Brain microvascular endothelial cell (primary cell): ENCODE measurements around the gene DBN1.

Source experiments
- DNase-seq: peaks from one replicate; pipeline ENCODE4 v3.0.0-alpha.2; 2020
- H3K27ac ChIP-seq: fragments of 250-450 bp; sonication (Bioruptor Pico); 2 replicates; pipeline ENCODE4 v1.5.1; 2020; ENCODE audit warnings: mild to moderate bottlenecking, moderate library complexity
- H3K27me3 ChIP-seq: fragments of 250-450 bp; sonication (Bioruptor Pico); replicated peaks from 2 replicates; pipeline ENCODE4 v1.5.1; 2020; ENCODE audit warnings: mild to moderate bottlenecking
- H3K36me3 ChIP-seq: fragments of 250-450 bp; sonication (Bioruptor Pico); replicated peaks from 2 replicates; pipeline ENCODE4 v1.5.1; 2020; ENCODE audit warnings: mild to moderate bottlenecking
- H3K4me3 ChIP-seq: 2 replicates; pipeline ENCODE4 v1.5.1; 2011; ENCODE audit warnings: low read depth, mild to moderate bottlenecking, control low read depth, low read length, moderate library complexity
- in situ Hi-C: cut with HindIII; loops from 2 replicates; pipeline ENCODE4 v1.10.0; 2017; ENCODE audit warnings: low sequenced_read_pairs, low pct_ligation_motif_present
- TF ChIP-seq, protein P1 (sequence below): IDR thresholded peaks from 2 replicates; pipeline ENCODE4 v1.5.1; 2011; ENCODE audit warnings: low read depth, mild to moderate bottlenecking, moderate library complexity, low read length, control low read depth, inconsistent platforms; ENCODE audit errors: missing control alignments

DBN1 gene

DNA sequence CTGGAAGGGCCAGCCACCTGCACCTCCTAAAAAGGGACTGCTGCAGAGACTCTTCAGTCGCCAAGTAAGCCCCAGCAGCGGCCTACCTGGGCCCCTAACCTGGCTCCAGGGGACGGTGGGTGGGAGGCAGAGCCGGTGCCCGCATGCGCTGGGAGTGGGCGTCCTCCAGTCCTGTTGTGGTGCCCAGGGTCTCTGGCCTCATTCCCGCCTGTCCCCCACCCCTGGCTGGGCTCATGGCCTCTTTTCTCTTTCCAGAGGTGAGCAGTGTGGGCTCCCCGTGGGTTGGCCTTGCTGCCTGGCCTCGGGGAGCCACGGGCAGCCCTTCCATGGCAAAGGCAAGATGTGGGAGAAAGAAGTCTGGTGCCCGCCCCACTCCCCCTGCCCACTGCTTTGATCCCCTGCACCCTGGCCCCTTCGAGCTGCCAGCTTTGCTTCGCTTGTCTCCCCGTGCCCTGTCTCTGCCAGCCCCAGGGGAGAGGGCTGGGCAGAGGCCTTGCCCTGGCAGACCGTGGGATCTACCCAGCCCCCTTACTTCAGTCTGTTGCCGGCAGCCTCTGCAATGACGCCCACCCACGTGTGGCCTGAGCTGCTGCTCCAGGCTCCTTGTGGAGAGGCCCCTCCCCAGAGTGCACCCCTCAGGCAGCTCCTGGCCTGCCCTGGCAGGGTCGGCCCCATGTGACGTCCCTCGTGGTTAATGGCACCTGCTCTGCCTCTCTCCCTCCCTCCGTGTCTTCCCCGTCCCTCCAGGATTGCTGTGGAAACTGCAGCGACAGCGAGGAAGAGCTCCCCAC is 32.2 kb downstream of the DBN1 start:
- Histone ChIP-seq H3K27ac (no peak overlapping the region), H3K36me3 (peaks cover 18% of the 10 kb centered on the region), H3K4me3 (no peak overlapping the region), H3K27me3 (no peaks in the 10 kb centered on the region)
- TF ChIP-seq, protein P1, sequence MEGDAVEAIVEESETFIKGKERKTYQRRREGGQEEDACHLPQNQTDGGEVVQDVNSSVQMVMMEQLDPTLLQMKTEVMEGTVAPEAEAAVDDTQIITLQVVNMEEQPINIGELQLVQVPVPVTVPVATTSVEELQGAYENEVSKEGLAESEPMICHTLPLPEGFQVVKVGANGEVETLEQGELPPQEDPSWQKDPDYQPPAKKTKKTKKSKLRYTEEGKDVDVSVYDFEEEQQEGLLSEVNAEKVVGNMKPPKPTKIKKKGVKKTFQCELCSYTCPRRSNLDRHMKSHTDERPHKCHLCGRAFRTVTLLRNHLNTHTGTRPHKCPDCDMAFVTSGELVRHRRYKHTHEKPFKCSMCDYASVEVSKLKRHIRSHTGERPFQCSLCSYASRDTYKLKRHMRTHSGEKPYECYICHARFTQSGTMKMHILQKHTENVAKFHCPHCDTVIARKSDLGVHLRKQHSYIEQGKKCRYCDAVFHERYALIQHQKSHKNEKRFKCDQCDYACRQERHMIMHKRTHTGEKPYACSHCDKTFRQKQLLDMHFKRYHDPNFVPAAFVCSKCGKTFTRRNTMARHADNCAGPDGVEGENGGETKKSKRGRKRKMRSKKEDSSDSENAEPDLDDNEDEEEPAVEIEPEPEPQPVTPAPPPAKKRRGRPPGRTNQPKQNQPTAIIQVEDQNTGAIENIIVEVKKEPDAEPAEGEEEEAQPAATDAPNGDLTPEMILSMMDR: no peak
- no peak for DNase-seq
- in situ Hi-C loops: loop anchor here (25.0 kb wide), 1 partner anchor 129 kb away; the partner anchor contains the start of genes MXD3, PRELID1 and RAB24

DNA sequence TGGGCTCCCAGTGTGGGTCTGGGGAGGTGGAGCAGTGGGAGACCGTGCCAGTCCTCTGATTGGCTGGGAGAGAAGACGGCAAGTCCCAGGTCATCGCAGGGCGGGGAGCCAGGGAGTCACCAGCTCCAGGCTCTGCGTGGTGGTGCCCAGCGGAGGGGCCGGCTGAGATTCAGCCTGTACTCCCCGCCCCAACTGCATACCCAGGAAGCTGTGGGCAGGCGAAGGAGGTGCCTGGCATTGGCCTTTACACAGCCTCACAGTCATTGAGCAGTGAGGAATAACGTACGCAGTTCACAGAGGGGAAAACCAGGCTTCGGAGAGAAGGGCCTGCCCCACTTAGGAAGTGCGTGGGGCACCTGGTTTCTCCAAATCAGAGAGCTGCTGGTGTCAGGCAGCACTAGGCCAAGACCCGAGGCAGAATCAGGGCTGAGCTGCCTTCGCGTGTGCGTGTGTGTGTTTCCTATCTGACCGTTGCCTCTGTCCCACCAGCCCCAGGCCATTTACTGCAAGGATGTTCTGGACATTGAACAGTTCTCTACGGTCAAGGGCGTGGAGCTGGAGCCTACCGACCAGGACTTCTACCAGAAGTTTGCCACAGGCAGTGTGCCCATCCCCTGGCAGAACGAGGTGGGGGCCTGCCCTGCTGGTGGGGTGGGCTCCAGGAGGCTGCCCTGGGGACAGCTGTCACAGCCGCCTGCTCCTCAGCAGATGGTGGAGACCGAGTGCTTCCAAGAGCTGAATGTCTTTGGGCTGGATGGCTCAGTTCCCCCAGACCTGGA is 33.0 kb downstream of the DBN1 start:
- peaks cover 24% of the 10 kb centered on the region for H3K36me3 ChIP-seq
- no peak for DNase-seq
- in situ Hi-C loops: loop anchor here (25.0 kb wide), 1 partner anchor 128 kb away; the partner anchor contains the start of genes MXD3, PRELID1 and RAB24

DNA sequence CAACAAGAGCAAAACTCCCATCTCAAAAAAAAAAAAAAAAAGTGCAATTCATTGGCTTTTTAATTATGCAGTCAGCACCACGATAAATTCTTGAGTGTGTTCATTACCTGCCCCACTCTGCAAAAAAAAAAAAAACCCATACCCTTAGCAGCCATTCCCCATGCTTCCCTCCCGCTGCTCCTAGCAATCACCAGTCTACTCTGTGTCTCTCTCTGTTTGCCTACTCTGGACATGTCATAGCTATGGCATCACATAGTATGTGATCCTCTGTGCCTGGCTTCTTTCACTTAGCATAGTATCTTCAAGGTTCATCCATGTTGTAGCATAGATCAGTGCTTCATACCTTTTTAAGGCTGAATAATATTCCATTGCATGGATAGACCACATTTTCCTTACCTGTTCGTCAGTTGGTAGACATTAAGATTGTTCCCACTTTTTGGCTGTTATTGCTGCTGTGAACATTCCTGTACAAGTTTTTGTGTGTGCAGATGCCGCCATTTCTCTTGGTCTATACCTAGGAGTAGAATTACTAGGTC is 33.8 kb downstream of the DBN1 start:
- TF ChIP-seq, protein P1: no peak
- Histone ChIP-seq H3K4me3 (no peak overlapping the region), H3K36me3 (peaks cover 32% of the 10 kb centered on the region), H3K27ac (no peak overlapping the region), H3K27me3 (no peaks in the 10 kb centered on the region)
- DNase-seq: no peak
- in situ Hi-C loops: loop anchor here (25.0 kb wide), 1 partner anchor 127 kb away; the partner anchor contains the start of genes MXD3, PRELID1 and RAB24

More for the DNA sequence above, 33.0 kb downstream of the DBN1 start:
- Histone ChIP-seq H3K27me3 (no peaks in the 10 kb centered on the region), H3K27ac (no peak overlapping the region), H3K4me3 (no peak overlapping the region)
- TF ChIP-seq, protein P1: no peak

DNA sequence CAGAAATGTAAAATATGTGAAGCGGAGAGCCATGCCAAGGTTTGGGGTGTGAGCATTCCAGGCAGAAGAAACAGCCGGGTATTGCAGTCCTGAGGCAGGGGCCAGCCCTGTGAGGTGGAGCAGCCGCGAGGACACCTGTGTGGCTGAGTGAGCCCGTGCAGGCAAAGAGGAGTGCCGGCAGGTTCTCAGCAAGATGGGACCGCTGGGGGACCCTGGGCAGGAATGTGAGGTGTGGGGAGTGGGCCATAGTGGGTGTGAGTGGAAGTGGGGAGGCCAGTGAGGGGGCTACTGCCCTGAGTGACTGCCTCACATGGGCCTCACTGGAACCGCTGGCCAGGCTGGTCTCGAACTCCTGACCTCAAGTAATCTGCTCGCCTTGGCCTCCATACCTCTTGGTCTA is 35.0 kb downstream of the DBN1 start:
- Histone ChIP-seq H3K36me3 (peaks cover 44% of the 10 kb centered on the region), H3K27ac (no peak overlapping the region), H3K4me3 (no peak overlapping the region), H3K27me3 (no peaks in the 10 kb centered on the region)
- in situ Hi-C loops: loop anchor here (25.0 kb wide), 1 partner anchor 126 kb away; the partner anchor contains the start of genes MXD3, PRELID1 and RAB24
- no peak for DNase-seq
- TF ChIP-seq, protein P1: no peak

DNA sequence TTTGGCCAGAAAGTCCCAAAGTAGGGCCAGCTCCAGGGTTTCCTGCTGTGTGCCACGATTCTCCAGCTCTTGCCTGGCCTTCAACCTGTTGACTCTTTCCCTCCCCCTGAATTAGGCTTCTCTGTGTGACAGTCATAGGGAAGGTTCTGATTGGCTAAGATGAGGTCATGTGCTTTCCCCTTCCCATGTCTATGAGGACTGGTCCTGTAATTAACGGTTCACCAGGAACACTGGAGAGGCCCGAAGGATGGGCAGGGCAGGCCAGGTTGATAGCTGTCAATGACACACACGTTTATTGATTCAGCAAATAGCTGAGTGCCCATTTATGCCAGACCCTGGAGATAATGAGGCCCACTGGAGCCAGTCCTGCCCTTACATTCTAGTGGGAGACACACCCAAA is 35.8 kb downstream of the DBN1 start:
- TF ChIP-seq, protein P1: no peak
- Histone ChIP-seq H3K4me3 (no peak overlapping the region), H3K27me3 (no peaks in the 10 kb centered on the region), H3K27ac (no peak overlapping the region), H3K36me3 (peaks cover 52% of the 10 kb centered on the region)
- DNase-seq: no peak
- in situ Hi-C loops: loop anchor here (25.0 kb wide), 1 partner anchor 125 kb away; the partner anchor contains the start of genes MXD3, PRELID1 and RAB24
